Activated CD4-positive, alpha-beta T cell treated with anti-CD3 and anti-CD28 coated beads, Interleukin-2, Interleukin-4, amounts not matched to agents 100 ng/mL and 50 ng/mL, durations not matched to agents 16 hours and 8 hours (primary cell): ENCODE results near the gene PDE4D.

Experiments used
- DNase-seq: peaks from one replicate; pipeline ENCODE4 v3.0.0-alpha.2; 2020; ENCODE audit warnings: low spot score

PDE4D gene

GRCh38 chr5:59204114-59204897 is 689.2 kb downstream of the PDE4D start:
- no peak for DNase-seq

GRCh38 chr5:59199868-59200267 is 693.7 kb downstream of the PDE4D start:
- DNase-seq: no peak

GRCh38 chr5:59198832-59199231 is 694.7 kb downstream of the PDE4D start:
- DNase-seq: no peak

GRCh38 chr5:59198365-59198764 is 695.2 kb downstream of the PDE4D start:
- no peak for DNase-seq

GRCh38 chr5:59197911-59198310 is 695.6 kb downstream of the PDE4D start:
- DNase-seq: no peak

GRCh38 chr5:59193616-59194319 is 699.8 kb downstream of the PDE4D start:
- no peak for DNase-seq

- DNase-seq: no peak
Measured at GRCh38 chr5:59190746-59191145, 702.8 kb downstream of the PDE4D start.

- DNase-seq: no peak
Measured at GRCh38 chr5:59189472-59190244, 703.9 kb downstream of the PDE4D start.

GRCh38 chr5:59188419-59189225 is 704.9 kb downstream of the PDE4D start:
- DNase-seq: peak; percentile 78

GRCh38 chr5:59187857-59188256 is 705.7 kb downstream of the PDE4D start:
- DNase-seq: no peak

GRCh38 chr5:59186623-59187022 is 706.9 kb downstream of the PDE4D start:
- DNase-seq: no peak

- no peak for DNase-seq
Measured at GRCh38 chr5:59185757-59186385, 707.7 kb downstream of the PDE4D start.

- no peak for DNase-seq
Measured at GRCh38 chr5:59184769-59185168, 708.8 kb downstream of the PDE4D start.

GRCh38 chr5:59182760-59183159 is 710.8 kb downstream of the PDE4D start:
- no peak for DNase-seq

- no peak for DNase-seq
Measured at GRCh38 chr5:59180515-59180914, 713.0 kb downstream of the PDE4D start.

- DNase-seq: no peak
Measured at GRCh38 chr5:59179704-59180103, 713.8 kb downstream of the PDE4D start.

GRCh38 chr5:59178482-59178881 is 715.0 kb downstream of the PDE4D start:
- no peak for DNase-seq

GRCh38 chr5:59178071-59178470 is 715.5 kb downstream of the PDE4D start:
- DNase-seq: no peak

GRCh38 chr5:59177644-59178043 is 715.9 kb downstream of the PDE4D start:
- DNase-seq: no peak

- peak; percentile 58 for DNase-seq
Measured at GRCh38 chr5:59174248-59174844, 719.2 kb downstream of the PDE4D start.

- no peak for DNase-seq
Measured at GRCh38 chr5:59173578-59173977, 719.9 kb downstream of the PDE4D start.
